Fibroblast of skin of abdomen (primary cell): ENCODE data around the gene ALK.
"Not testable (repeated sequence)": the region's sequence is repeated elsewhere in the genome, so short reads cannot be mapped to it uniquely, and the experiment has no call there.

Experiments
- DNase-seq: peaks from one replicate; pipeline ENCODE4 v3.0.0-alpha.2; 2013

Gene ALK

DNA sequence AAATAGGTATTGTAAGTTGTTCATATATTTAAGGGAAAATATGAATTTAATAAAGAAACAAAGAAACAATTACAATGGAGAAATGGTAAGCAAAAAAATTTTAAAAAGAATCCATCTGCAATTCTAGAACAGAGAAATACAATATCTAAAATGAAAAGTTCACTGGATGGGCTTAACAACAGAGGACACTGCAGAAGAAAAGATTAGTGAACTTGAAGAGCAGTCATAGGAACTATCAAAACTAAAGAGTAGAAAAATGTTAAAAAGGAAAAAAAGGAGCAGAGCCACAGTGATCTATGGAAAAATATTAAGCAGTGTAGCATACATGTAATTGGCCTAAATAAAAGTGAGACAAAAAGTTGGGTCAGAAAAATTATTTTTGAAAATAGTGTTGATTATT lies 83.5 kb downstream of the ALK start:
- no peak for DNase-seq

GRCh38 chr2:29834624-29835023 lies 86.8 kb downstream of the ALK start:
- DNase-seq, result peak; percentile 41

GRCh38 chr2:29834036-29834540 lies 87.3 kb downstream of the ALK start:
- no peak for DNase-seq

DNA sequence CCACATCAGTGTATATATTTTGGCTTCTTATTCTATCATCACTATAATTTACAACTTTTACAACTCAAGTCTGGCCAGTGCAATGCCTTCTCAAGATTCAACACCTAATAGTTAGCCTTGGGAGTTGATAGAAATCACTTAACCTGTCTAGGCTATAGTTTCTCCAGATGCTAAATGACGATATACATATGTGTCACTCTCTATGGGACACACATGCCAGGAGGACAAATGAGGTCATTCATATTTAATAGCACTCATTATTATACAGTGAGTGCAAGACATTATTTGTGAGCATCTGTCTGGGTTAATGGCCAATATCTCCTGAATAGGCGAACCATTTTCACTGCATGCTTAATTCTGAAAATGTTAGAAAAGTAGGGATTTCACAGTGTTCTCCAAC lies 89.8 kb downstream of the ALK start:
- no peak for DNase-seq

GRCh38 chr2:29829841-29830240 lies 91.5 kb downstream of the ALK start:
- DNase-seq, result no peak

GRCh38 chr2:29824145-29824544 lies 97.2 kb downstream of the ALK start:
- not testable (repeated sequence) for DNase-seq

GRCh38 chr2:29821591-29821990 lies 99.8 kb downstream of the ALK start:
- DNase-seq, result no peak

GRCh38 chr2:29819570-29819969 lies 101.8 kb downstream of the ALK start:
- no peak for DNase-seq

- DNase-seq, result no peak
Measured at GRCh38 chr2:29817801-29818680, 103.3 kb downstream of the ALK start.

DNA sequence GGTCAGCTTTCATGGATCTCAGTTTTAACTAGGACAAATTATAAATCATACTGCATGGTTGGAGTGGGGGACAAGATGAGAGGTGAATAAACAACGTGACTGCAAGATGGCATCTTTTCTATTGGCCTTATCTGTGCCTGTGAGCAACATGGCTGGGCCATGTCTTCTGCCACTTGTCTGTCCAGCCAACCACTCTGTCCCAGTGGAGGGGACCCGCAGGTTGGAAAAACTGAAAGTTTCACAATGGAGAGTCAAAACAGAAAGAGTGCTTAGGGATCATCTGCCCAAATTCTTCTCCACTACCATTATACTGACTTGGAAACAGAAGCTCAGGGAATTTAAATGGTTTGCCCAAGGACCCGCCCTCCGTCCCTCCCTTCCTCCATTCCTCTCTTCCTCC lies 104.1 kb downstream of the ALK start:
- no peak for DNase-seq

GRCh38 chr2:29816651-29817050 lies 104.7 kb downstream of the ALK start:
- no peak for DNase-seq

DNA sequence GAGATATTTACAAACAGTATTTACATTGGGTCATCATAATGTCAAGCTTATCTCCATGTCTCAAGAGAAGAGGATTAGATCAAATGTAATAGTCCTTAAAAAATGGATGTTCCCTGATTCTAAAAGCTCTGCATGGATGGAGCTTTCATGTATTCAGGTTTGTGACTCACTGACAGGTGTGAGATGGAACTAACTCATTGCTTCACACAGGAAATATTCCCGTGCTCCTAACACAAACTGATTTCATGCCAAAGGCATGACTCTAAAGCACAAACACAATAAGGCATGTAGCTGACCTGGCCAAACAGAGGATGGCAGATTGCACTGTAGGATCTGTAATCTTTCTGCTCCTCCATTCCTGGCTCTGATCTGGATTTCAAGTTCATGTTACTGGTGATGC lies 110.0 kb downstream of the ALK start:
- no peak for DNase-seq

GRCh38 chr2:29810956-29811355 lies 110.4 kb downstream of the ALK start:
- DNase-seq, result peak; percentile 6

GRCh38 chr2:29808321-29808720 lies 113.1 kb downstream of the ALK start:
- no peak for DNase-seq

DNA sequence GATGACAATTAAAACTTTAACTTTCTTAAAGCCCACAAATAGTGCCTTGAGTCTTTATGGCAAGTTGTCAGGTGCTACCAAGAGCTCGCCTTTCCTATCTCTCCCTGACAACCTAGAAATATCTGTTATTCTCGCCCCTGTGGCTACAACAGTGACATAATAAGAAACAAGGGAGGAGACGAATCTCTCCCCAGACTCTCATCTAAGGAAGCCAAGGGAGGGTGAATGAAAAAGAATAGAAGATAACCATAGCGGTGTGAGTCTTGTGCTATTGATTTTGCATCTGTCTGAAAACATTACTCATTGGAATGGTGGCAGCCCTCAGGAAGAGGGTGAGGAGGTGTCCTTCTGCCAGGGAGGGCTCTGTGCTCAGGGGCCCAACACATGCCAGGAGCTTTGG lies 114.3 kb downstream of the ALK start:
- no peak for DNase-seq

- DNase-seq, result no peak
Measured at GRCh38 chr2:29806461-29806860, 114.9 kb downstream of the ALK start.

GRCh38 chr2:29804671-29805070 lies 116.7 kb downstream of the ALK start:
- DNase-seq, result no peak

DNA sequence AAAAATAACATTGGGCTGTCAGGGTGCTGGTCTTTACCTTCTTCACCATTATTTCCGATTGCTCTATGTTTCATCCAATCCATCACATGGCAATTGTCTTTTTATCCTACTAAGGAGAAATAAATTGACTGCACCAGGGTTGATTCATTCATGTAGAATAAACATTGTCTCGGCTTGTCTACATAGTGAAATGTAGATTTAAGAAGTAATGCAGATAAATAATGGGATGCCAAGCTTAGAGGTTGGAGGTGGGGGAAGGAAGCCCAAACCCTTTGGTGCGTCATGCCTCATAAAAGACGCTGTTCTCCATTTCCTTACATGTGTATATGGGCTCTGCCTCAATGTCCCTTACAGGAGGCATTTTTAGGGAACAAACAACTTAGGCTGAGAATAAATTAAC lies 117.8 kb downstream of the ALK start:
- no peak for DNase-seq

GRCh38 chr2:29802986-29803385 lies 118.4 kb downstream of the ALK start:
- DNase-seq, result peak; percentile 33

DNA sequence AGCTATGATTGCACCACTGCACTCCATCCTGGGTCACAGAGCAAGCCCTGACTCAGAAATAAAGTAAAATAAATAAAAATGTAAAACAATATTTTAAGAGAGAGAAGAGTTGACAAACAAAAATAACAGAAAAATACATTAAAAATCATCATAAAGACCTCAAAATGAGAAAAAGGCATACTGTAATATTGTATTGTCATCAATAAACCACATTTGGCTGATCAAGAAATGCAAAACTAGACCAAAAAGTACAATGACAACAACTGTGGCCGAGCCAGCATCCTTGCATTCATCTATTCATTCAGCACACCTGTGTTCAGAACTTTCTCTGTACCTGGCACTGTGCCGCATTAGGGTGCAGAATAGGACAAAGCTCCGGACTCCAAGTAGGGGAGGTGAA lies 121.8 kb downstream of the ALK start:
- DNase-seq, result no peak

- no peak for DNase-seq
Measured at GRCh38 chr2:29797916-29798315, 123.5 kb downstream of the ALK start.

- no peak for DNase-seq
Measured at GRCh38 chr2:29796446-29796845, 124.9 kb downstream of the ALK start.

DNA sequence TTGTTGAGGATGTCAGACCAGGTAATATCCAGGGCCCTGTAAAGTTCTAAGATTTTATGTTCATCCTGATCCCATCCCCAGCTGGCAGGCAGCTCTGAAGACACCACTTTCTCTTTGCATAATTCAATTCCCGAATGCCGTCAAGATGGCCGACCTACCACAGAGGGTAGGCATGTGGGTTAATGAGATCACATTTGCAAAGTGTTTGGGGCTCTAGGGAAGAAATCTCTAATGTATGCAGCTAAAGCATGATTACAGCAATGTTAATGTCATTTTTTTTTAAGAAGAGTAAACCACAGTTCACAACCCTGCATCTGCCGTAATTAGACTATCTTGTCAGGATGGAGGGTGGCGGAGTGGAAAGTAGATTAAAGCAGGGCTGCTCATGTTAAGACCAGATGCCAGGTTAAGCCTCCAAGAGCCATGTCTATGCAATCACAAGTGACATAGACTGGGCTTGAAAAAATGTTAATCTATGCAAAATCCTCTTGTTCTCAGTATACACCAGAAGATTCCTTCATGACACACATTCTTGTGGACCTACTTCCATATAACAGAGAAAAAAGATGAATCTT lies 131.4 kb downstream of the ALK start:
- no peak for DNase-seq
